Activated CD4-positive, CD25-positive, alpha-beta regulatory T cell treated with anti-CD3 and anti-CD28 coated beads, Interleukin-2, amount 50 U/mL, for 16 hours (primary cell): ENCODE results near the gene PBOV1.

Experiments used
- DNase-seq: peaks from one replicate; pipeline ENCODE4 v3.0.0-alpha.2; 2020; ENCODE audit warnings: low read depth, low spot score

The PBOV1 gene

DNA sequence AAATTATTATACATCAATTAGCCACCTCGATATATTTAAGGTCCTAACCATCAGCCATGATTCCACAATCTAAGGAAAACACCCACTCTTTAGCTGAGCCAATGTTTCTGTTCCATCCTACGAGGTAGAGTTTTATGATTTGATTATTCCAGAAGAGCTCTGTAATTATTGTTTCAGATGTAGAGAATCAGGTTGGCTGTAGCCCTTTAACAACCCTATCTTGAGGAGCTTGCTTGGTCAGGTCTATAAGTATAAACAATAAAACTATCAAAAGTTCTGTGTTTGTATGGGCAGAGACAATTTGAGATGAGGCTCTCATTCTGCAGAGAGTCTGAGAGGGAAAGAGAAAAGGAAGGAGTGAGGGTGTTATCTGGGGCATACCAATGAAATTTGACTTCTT is at the start of gene PBOV1:
PBOV1 (minus strand) TSS at position 43 of the 400 bp plus-strand sequence. CDS start 96 bp downstream, outside the sequence.
- DNase-seq: no peak

DNA sequence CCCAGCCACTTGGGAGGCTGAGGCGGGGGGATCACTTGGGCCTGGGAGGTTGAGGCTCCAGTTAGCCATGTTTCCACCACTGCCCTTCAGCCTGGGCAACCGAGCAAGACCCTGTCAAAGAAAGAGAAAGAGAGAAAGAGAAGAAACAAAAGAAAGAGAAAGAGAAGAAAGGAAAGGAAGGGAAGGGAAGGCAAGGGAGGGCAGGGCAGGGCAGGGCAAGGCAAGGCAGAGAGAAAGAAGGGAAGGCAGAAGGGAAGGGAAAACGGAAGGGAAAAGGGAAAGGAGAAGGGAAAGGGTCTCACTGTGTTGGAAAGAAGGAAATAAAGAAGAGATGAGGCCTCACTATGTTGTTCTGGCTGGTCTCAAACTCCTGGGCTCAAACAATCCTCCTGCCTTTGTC is 47.8 kb upstream of the PBOV1 start:
- no peak for DNase-seq

DNA sequence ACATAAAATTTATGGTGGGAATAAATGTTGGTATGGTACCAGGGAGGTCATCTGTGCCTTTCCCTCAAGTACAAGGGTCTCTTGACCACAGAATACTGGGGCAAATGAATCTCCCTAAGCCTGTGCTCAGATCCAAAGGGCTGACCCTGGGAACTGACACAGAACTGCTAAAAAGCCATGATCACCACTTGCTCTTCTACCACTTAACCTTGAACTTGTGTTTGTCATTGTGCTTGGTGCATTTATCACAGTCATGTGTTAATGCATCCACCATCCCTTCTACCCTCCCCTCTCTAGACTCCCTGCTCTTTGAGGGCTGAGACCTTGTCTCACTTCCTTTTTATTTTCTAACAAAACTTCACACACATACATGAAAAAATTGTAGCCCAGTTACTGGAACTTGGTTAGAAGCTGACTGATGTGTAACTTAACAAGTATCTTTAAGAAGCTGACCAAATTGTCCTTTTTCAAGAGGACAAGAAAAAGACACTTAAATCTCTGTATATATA is 46.1 kb upstream of the PBOV1 start:
- DNase-seq: no peak

DNA sequence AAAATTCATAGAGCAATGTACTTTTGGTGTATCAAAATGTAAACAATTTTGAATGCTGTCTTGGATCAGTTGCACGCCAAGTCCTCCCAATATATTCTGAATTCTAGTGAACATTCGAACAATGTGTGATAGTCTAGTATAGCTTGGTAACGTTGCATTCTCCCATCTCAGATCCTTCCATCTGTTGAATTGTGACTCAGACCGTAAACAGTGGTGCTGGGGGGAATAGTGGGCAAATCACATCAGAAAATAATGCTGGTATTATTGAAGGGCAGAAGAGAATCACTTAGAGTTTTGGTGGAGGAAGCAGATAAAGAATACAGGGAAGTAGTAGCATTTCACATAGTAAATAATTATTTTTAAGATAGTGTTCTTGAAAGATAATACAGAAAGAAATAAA is 45.7 kb upstream of the PBOV1 start:
- no peak for DNase-seq

DNA sequence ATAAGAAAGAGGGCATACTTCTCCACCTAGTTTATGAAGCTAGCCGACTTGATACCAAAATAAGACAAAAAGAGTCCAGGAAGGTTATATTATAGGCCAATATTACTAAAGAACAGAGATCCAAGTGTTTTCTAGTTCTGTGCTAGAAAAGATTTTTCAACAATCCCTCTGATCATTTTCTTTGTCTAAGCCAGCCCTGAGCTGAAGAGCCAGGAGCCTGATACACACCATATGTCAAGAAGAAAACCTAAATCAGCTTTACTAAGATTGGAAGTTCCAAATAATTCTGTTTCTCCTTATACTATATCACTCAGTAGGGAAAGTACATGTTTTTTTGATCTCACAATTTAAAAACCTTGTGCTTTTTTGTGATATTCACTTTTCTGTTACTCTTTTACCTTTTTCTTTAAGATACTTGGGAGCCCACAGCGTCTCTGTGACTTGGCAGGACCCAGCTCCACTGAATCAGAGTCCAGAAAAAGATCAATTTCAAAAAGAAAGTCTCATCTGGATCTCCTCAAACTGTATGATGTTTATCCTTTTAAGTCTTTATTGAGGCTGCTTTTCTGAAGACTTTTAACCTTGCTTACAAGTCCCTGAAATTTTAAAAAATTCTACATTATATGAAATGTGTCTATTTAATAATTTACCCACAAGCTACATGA is 43.0 kb upstream of the PBOV1 start:
- DNase-seq: no peak

DNA sequence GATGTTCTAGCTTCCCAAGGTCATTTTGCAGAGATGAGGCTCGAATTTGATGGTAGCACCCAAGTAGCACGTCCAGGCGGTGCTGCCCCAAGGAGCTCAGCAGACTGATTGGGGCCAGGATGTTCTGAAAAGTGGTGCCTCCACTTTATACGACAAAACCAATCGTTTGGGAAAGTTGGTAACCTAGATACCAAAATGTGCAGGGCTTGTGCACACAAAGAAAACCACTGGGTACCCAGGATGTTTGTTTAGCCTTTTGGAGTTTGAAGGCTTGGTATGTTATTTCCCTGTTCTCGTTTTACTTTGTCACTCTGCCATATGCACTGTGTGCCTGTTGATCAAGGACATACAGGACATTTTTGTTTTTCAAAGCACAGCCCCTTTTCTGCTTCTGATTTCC is 40.7 kb upstream of the PBOV1 start:
- DNase-seq: no peak

DNA sequence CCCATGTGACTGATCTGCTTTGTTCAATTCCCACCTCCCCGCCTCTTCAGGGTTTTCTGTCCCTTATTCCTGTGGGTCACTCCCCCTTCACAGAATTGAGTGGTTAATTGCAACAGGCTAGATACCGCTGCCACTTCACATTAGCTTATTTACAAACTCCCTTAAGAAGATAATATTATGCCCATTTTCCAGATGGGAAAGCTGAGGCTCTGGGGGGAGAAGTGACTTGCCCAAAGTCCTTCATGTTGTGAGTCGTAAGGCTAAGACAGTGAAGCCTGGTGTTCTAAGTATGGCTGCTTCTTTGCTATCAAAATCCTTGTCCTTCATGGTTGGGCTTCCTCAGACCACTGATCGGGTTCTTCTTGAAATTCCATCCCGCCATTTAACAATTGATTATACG is 39.9 kb upstream of the PBOV1 start:
- DNase-seq: no peak

DNA sequence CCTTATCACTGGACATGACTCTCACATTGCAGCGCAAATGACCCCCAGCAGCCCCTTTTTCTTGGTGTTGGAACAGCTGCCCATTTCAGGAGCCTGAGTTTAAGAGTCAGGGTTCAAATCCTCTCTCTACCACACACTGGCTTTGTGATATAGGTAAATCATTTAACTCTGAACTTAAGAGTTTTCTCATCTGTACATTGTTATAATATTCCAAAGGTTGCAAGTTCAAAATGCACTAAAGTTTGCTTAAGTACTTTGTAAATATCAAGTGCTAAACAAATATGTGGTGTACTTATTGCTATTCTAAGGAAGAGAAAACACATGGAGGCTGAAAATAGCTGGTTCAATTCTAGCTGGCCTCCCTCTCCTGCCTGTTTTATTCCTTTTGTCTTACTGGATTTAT is 39.3 kb upstream of the PBOV1 start:
- no peak for DNase-seq

DNA sequence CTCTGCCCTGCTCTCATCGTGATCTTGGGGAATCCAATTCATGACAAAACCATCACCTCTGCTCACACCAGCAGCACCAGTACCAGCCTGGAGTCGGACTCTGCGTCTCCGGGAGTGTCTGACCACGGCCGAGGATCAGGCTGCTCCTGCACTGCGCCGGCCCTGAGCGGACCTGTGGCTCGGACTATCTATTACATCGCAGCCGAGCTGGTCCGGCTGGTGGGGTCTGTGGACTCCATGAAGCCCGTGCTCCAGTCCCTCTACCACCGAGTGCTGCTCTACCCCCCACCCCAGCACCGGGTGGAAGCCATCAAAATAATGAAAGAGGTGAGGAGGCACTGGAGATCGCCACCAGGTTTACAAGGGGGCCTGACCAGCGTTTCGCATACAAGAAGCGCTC is 37.2 kb upstream of the PBOV1 start:
- DNase-seq: no peak

DNA sequence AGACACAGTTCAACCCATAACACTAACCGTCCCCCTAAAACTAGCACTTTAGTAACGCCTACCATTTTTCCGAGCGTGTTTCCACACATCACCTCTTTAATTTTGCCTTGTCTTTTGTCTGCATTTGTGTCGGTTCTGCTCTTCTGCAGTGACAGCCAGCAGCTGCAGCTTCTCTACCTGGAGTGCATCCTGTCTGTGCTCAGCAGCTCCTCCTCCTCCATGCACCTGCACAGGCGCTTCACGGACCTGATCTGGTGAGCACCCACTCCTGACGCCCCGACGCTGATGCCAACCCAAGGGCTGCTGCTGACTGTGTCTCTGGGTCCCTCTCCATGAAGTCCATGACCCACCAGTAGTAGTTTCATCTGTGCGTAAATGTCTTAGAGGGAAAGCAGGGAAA is 35.4 kb upstream of the PBOV1 start:
- DNase-seq: no peak

DNA sequence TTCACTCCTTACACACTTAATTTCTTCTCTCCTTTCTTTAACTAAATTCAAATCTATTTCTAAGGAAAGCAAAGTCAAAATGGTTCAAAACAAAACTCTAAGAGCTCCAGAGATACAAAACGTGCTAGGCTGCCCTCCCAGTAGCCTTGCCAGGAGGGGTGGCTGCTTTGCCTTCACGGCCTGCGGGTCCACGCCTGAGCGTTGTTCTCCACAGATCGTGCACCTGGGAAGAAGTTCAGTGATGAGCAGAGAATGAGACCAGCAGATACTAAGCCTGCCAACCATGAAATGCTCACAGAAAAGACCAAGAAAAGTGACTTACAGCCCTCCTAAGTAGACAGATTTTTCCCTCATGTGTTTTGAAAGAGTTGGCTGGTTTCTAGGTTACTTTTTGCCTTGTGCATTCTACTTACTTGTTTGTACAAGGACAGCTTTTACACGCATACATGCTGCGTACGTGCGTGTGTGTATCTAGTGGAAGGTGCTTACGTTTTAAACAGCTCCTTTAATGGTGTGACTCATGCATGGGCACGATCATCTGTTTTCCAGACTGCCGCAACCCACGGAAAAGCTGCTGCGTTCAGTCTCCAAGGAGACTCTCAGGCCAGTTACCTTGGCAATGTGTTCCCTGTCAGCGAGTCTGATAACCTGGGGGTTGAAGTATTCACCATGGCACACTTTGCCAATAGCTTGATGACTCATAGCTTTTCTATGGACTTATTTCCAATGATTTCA is 32.4 kb upstream of the PBOV1 start:
- DNase-seq: no peak

DNA sequence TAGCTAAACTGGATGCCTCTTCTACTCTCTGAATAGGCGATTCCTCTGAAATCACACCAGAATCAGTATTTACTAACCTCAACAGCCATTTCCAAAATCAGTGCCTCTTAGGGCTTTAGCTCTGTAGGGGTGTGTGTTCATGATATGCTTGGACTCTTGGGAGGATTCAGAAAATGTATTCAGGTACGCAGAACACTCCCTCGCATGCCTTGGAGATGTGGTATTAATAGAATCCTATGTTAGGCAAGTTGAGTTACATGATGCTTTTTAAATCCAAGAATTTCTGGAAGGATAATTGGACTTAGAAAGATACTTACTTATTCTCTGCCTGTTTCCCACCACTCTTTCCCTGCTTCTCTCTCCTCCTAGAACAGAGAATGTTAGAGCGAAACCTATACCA is 31.8 kb upstream of the PBOV1 start:
- no peak for DNase-seq

DNA sequence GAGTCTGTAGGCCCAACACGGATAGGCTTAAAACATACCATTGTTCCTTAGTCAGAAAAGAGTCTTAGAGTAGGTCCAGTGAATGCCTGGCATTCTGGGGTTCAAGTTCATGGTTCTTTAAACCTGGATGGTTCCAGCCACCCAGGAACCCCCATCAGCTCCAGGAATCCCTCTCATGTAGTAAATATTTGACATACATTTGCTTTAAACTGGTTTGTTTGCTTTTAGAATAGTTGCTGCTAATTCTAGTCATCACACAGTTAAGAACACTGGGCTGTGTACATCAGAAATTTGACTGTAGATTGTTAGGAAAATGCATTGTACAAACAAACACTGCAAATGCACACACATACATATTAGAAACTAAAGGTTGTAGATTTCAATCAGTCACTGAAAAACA is 30.6 kb upstream of the PBOV1 start:
- DNase-seq: no peak

DNA sequence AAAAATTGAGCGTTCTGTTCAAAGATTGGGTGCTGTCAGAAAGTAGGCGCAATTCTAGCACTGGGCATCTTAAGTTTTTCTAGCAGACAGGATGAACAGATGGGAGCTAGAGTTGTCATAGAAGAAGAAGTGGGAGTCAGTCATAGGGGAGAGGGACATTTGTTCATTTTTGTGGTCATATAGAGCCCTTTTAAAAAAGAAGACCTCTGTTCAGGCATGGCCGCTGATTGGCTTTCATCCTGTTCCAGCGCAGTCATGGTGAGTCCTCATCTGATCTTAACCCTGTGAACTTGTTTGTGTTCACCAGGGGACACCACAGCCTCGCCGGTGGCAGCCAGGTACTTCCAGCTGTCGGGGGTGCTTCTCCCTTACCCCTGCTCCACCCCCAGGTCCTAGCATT is 29.7 kb upstream of the PBOV1 start:
- no peak for DNase-seq

DNA sequence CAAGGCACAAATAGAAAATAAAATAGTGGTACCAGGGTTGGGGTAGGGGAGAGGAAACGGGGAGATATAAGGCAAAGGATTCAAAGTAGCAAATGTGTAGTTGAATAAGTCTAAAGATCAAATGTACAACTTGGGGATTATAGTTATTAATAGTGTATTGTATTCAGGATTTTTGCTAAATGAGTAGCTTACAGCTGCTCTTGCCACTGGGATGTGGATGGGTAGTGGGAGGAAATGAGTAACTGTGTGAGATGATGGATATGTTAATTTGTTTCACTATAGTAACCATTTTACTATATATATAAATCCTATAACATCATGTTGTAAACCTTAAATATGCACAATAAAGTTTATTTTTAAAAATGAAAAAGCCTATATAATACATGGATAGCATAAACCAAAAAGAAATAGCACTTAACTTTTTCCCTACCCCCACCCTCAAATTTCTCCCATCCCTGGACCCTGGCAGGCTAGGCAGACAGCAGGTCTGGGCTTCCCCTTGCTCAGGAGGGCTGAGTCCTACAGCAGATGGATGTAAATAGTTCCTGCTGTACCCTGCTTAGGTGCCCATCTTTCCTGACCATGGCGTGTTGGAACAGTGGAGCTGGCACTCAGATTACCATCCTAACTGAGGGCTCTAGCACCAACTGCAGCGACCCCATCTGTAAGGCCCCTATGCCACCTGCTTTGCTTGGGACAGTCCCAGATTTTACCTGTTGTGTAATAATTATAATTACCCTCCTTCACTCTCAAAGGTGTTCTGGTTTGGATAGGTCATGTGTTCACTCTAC is 28.6 kb upstream of the PBOV1 start:
- DNase-seq: no peak

DNA sequence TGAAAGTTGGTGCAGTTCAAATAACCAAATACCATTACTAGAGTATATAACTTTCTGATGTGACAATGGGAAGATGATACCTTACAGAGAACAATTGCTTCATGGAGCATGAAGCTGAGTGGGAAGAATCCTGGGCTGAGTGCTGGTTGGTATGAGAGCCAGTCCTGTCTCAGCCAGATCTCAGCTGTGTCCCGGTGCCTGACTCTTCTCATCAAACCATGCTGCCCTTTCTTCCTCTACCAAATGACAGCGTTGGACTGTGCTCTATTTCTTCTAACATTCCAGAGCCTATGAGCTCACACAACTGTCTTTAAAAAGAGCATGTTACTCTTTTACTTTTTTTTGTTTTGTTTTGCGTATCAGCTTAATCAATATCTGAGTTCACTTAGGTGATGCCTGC is 27.5 kb upstream of the PBOV1 start:
- no peak for DNase-seq

DNA sequence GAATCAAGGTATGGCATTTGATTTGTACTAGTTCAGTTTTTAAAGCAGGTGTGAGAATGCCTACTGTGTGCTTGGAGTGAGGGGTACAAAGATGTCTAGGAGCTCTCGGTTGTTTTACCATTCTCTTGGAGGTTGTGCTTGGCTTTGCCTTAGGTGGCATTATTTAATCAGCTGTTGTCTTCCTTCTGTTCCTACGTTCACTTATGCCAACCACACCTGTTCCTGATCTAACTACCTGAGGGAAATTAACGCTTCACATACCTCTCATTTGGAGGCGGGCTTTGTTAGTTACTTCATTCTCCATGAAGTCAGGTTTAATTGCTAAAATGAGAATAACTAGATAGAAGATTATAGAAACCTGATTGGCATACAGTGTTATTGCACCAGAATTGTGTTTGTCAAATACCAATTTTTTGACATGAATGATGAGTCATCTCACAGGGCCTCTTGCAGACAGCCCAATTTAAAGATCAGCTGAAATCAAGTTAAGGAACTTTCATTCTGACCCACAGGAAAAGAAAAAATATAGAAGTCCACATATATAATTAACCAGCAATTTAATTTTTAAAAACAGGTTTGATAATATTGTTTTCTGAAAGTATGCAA is 24.8 kb upstream of the PBOV1 start:
- DNase-seq: no peak

DNA sequence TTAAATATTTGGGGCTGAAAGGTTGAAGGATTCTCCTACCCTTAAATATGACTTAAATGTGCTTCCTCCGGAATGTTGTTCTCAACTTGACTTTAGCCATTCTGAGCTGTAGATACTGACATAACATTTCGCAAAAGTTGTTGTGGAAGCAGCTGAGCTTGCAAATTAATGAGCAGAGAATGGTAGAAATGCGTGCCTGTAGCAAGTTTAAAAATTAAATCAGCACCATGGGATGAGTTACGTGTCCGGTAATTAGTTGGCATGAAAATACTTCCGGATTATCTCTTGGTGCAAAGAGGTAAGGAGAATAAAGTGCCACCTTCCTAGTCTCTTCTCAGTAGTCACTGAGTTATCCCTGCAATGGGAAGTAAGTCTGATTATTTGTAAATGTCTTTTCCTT is 23.6 kb upstream of the PBOV1 start:
- no peak for DNase-seq

DNA sequence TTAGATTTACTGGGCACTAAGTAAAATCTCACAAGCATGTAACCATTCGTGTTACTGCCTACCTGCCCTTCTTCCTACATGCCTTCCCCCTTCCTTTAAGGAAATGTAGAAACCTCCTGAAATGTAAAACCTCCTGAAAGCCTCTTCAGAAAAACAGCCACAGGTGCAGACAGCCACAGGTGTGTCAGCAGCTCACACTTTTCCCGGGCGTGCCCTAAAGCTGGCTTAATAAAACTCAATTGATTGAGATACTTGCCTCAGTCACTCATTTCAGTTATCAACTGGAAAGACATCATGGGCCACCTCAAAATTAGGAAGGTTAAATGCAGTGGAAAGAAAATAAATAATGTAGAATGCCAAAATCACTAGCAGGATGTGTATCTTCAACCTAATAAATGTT is 23.1 kb upstream of the PBOV1 start:
- DNase-seq: no peak

DNA sequence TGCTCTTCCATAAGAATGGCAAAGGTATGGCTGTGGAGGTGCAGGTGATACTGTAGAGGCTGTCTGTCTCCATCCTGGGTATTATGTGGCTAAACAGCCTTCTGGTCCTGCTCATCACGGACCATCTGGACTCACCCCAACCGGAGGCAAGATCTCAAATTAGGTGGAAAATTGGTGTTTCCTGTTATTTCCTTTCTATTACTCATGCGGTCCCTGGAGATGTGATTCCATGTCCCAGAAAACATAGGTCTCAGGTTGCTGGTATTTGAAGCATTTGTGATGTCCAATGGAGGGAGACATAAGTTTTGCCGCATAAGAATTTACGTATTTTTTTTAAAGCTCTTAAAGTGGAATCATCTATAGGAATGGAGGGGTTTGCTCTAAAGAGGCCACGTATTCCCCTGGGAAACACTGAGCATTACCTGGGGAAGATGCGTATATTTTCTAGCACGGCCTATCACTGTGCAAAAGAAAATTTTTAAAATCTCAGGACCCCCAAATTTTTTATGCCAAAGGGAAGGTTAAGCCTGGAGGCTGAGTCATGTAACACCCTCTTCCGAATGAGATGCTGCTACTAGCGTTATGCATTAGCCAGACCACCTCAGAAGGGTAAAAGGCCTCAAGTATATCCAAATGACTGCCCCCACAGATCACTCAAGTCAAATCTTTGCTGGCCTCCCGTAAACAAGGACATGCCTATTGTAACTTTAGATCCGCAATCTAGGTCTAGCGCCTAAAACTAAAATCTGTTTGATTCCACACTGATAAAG is 22.4 kb upstream of the PBOV1 start:
- no peak for DNase-seq

DNA sequence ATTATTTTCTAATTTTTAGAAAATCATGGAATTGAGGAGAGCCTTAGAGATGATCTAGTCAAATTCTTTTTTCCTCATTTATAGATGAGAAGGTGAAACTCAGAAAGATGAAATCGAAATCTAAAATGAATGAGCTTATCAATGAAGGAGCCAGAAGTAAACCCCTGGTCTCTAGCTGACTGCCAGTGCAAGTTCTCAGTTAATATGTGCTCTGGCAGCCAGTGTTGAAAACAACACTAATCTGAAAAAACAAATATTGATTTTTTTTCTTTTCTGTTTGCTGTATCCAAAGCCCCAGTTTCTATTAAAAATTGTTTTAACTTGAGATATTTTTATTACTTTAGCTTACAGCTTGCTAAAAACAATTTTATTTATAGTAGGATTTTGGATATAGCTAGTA is 21.5 kb upstream of the PBOV1 start:
- DNase-seq: no peak
